Lung (tissue), 12 donors: ENCODE measurements around the gene SLC6A7. TPM values are rescaled to one million over a fixed set of nuclear protein-coding genes. Genes with fewer than 3 reads are reported as not detected.
A peak's percentile ranks its signal among the peaks of the same experiment; 100 is the strongest.

ENCODE experiments used
- ATAC-seq: fragments of 200-7000 bp; cut with Tn5 transposase; one replicate; pipeline ENCODE4 v1.9.1; 2020; ENCODE audit warnings: moderate number of reproducible peaks; ENCODE audit not compliant: insufficient read depth, low FRiP score
- DNase-seq, 3 donors: peaks; one replicate each; pipeline ENCODE4 v3.0.0-alpha.2; 2013 to 2017
- H3K27ac ChIP-seq, 2 donors: one replicate each; pipeline ENCODE4 v1.5.1; 2013; ENCODE audit warnings: mild to moderate bottlenecking in 2 of 2, moderate library complexity in 2 of 2, control low read depth in 1 of 2, inconsistent platforms in 1 of 2, low read depth in 1 of 2, low read length in 1 of 2
- H3K27me3 ChIP-seq, 3 donors: one replicate each; pipeline ENCODE4 v1.5.1; 2013; ENCODE audit warnings: low read length in 2 of 3; ENCODE audit not compliant: control insufficient read depth in 3 of 3, insufficient read depth in 3 of 3
- H3K36me3 ChIP-seq, 4 donors: one replicate each; pipeline ENCODE4 v1.5.1; 2013; ENCODE audit warnings: low read length in 4 of 4, mild to moderate bottlenecking in 1 of 4, moderate library complexity in 1 of 4; ENCODE audit not compliant: control insufficient read depth in 4 of 4, insufficient read depth in 4 of 4
- H3K4me1 ChIP-seq, 5 donors: one replicate each; pipeline ENCODE4 v1.5.1; 2013; ENCODE audit warnings: low read length in 5 of 5, mild to moderate bottlenecking in 2 of 5, moderate library complexity in 1 of 5; ENCODE audit not compliant: control insufficient read depth in 5 of 5, insufficient read depth in 5 of 5
- H3K4me3 ChIP-seq: one replicate; pipeline ENCODE4 v1.5.1; 2013; ENCODE audit warnings: mild to moderate bottlenecking, control low read depth, moderate library complexity
- H3K9ac ChIP-seq, 2 donors: one replicate each; pipeline ENCODE4 v1.5.1; 2013; ENCODE audit warnings: low read length in 2 of 2, control low read depth in 1 of 2; ENCODE audit not compliant: insufficient read depth in 1 of 2
- H3K9me3 ChIP-seq, 4 donors: one replicate each; pipeline ENCODE4 v1.5.1; 2013; ENCODE audit warnings: low read length in 3 of 4, mild to moderate bottlenecking in 1 of 4, moderate library complexity in 1 of 4; ENCODE audit not compliant: control insufficient read depth in 4 of 4, insufficient read depth in 3 of 4
- CTCF ChIP-seq: IDR thresholded peaks from 2 replicates; pipeline ENCODE4 v1.5.1; 2012; ENCODE audit warnings: mild to moderate bottlenecking; ENCODE audit errors: control extremely low read depth, extremely low read depth
- WGBS, 2 donors: extraction: QIAGEN DNeasy Blood & Tissue Kit; methylation state at CpG; one replicate each; pipeline ENCODE4 v1.1.7; 2013; 5-methylcytosine and 5-hydroxymethylcytosine counted together
- polyA plus RNA-seq, 2 donors: library from polyadenylated mRNA; stranded (reverse); fragments of 200-250 nt; gene quantifications; one replicate each; pipeline ENCODE4 v1.2.1, GENCODE V29; 2013
- total RNA-seq, 2 donors: library from RNA; depleted of rRNA in 1 of 2; stranded (reverse); fragments of >200 nt in 1 of 2; gene quantifications; one replicate each; pipeline ENCODE4 v1.2.1, GENCODE V29; 2014 to 2021
- donor health status: control.
- donor health status: control.
- donor health status: Bipolar disorder and iron deficiency.
- donor health status: healthy.
- donor health status: DM: yes; HTN: yes; CAD: no.

The SLC6A7 gene
- total and polyA plus RNA-seq, 4 donors: 0.02 to 0.06 (median 0.03) TPM; not detected in 1

DNA sequence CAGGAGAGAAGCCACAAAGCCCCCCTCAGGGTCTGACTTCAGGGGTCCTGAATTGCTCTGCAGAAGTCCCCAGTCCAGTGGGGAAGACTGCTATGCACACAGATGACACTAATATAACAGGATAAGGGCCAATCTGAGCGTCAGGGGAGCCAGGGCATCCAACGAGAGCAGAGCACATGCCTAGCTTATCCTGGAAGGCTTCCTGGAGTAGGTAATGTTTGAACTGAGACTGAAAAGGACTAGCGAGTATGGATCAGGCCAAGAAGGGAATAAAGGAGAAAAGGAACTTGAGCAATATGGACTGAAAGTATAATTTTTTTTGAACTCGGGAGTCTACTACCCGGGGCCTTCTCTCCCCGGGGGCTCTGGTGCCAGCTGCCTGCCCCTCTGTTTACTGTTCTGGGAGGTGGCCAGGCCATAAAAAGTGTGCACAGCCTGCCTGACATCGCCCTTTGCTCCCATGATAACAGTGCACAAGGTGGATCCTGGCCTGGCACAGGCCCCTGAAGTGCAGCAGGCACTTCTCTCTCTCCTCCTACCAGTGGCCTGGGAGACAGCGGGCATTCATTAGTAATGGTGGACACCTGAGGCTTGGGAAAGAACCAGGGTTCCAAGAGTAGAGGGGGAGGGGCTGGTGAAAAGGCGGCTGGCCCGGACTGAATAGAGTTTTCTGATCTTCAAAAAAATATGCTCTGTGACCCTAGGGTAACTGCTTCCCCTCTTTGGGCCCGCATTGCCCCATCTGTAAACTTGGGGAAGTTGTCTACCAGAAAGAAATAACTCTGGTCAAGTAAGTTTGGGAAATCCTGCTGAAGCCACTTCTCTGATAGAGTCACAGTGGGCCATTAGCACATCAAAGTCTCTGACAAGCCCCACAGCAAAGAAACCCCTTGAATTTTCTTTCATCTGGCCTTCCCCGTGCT, 4.6 kb upstream of the SLC6A7 start:
- Histone ChIP-seq H3K27me3 (peaks cover 3 to 20% (median 10%) of the 10 kb centered on the region in 3 donors), H3K27ac (no peak overlapping the region), H3K4me3 (no peak overlapping the region), H3K36me3 (no peaks in the 10 kb centered on the region), H3K9ac (no peak overlapping the region), H3K9me3 (no peaks in the 10 kb centered on the region), H3K4me1 (peaks cover 0 to 27% (median 8%) of the 10 kb centered on the region in 5 donors)
- ATAC-seq (no peak), DNase-seq (no peak)
- 58 to 73% methylated on average over 12 of the region's 12 CpGs for WGBS, 2 donors
- TF ChIP-seq CTCF: no peak

DNA sequence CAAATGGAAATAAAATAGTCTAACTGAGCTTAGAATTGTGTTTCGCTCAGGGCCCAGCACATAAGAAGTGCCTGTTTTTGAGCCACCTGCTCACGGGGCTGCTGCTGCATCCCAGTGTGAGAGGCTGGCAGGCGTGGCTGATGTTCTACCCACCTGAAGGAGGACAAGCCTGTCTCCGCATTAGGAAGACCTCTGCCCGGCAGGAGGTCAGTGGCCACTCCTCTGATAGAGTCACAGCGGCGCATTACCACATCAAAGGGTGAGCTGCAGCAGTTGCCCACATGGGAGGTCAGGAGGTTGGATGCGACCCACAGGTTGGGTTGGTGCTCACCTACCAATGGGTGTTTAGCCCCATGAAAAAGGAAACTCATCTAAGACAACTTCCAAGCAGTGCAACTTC, 3.7 kb upstream of the SLC6A7 start:
- no peaks in the 10 kb centered on the region for H3K36me3 ChIP-seq
- H3K9ac ChIP-seq: no peak overlapping the region
- H3K27ac ChIP-seq: no peak overlapping the region
- no peak for ATAC-seq
- 92 to 93% methylated on average over 8 of the region's 8 CpGs for WGBS, 2 donors
- H3K27me3 ChIP-seq: peaks cover 3 to 28% (median 13%) of the 10 kb centered on the region in 3 donors
- no peak for TF ChIP-seq CTCF
- H3K4me1 ChIP-seq: peaks cover 0 to 20% (median 6%) of the 10 kb centered on the region in 5 donors
- peaks cover 0 to 2% (median 0%) of the 10 kb centered on the region in 4 donors for H3K9me3 ChIP-seq
- DNase-seq: no peak
- no peak overlapping the region for H3K4me3 ChIP-seq

- DNase-seq (peak; percentile 53 to 73 (median 62)), ATAC-seq (no peak)
- H3K4me3 ChIP-seq: no peak overlapping the region
- no peak for TF ChIP-seq CTCF
- peaks cover 0 to 2% (median 0%) of the 10 kb centered on the region in 4 donors for H3K9me3 ChIP-seq
- no peaks in the 10 kb centered on the region for H3K36me3 ChIP-seq
- peaks cover 0 to 19% (median 6%) of the 10 kb centered on the region in 5 donors for H3K4me1 ChIP-seq
- 64 to 66% methylated on average over 4 of the region's 4 CpGs for WGBS, 2 donors
- H3K27ac ChIP-seq: no peak overlapping the region
- H3K27me3 ChIP-seq: peaks cover 3 to 28% (median 13%) of the 10 kb centered on the region in 3 donors
- H3K9ac ChIP-seq: no peak overlapping the region
These were observed 3.0 kb upstream of the SLC6A7 start for GRCh38 chr5:150186897-150187296.
